CD4-positive, alpha-beta T cell treated with Interleukin-4 for 1 hour (primary cell): ENCODE data around the gene RBFOX1.
"Not testable (repeated sequence)": the region's sequence is repeated elsewhere in the genome, so short reads cannot be mapped to it uniquely, and the experiment has no call there.

Experiments
- DNase-seq, 2 donors: peaks; one replicate each; pipeline ENCODE4 v3.0.0-alpha.2; 2020 to 2022

The RBFOX1 gene

DNA sequence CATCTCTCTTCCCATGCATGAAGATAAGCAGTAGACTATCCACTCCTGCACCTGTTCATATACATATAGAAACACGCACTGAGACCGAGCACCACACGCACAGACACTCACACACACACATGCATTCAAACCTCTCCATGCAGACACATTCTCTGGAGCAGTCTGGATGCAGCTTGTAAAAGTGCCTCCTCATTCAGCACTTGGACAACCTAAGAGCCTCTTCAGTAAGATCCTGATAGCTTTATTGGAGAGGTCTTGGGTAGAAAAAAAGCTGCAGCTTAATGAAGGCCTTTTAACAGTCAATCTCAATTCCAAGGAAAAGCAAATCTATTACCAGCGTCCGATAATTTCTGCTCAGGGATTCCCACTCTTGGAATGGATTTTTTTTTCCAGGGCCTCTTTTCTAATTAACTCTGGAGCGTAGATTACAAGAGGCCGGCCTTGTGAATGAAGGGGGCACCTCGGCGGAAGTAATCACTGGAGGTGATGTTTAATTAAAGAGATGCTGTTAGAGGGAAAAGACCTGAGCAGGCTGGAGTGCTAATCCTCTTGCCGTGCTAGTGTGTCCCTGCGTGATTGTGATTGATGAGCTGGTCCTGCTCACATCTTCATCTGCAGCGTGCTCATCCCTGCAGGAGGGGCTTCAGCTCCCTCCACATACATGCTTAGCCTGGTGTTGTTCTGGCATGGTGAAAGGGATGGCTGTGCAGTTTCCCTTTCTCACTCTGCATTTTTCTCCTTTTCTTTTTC lies 155.1 kb downstream of the RBFOX1 start:
- no peak for DNase-seq

DNA sequence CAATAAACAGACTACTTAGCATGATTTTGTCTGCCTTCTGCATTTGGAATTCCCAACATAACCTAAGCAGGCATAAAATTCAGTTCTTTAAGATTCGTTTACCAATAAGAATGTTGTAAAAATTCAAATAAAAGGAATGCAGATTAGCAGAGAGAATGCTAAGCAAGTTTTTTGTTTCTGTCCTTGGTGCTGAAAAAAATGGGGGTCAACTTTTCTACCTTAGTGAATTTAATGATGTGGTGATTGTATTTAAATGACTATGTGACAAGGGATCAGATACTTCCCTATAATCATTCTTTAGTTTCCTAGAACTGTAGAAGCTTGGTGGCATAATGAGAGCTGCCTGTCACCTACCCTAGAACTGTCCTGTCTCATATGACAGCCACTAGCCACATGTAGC lies 159.5 kb downstream of the RBFOX1 start:
- DNase-seq = no peak

DNA sequence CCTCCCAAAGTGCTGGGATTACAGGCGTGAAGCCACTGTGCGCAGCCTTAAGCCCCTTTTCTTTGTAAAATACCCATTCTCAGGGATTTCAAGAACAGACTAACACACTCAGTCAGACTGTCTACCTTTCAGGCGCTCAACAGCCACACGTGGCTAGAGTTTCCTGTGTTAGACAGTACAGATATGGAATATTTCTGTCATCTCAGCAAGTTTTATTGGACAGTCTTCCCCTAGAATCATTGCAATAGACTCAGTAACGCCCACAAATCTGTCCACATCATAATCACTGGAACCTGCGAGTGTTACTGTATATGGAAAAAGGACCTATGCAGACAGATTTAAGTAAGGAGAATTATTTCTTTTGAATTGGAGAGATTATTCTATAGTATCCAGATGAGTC lies 160.5 kb downstream of the RBFOX1 start:
- DNase-seq = no peak

DNA sequence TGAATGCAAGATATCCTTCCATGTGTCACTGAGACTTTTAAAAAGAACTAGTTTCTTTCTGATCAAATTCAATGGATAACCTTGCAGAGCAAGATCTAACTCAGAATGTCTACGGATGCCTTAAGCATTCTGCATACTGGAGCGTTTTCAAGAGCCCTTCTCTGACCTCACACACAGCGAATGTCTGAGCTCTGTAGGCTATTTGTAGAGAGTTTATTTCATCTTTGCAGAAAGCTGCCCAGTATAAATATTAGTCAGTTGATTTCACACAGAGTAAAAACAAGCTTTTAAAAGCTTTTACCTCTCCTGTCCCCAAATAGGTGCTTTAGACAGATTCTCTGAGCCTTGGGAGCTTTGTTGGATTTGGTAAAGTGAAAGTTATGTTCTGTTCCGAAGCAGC lies 165.0 kb downstream of the RBFOX1 start:
- DNase-seq = no peak

DNA sequence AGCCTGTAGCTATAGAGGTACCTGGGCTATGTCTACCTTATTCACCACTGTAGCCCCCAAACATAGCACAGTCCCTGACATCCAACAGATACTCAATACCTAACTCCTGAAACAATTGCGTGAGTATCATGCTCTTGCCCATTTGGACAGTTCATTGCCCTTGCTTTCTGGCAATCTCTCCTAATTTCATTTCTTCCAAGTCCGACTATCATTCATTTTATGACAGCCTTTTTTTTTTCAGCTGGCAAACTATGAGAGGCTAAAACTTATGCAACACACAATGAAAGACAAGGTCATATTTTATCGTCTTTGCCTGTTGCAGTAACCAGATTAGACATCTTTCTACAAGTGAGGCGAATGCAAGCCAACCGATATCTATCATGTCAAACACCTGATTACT lies 169.2 kb downstream of the RBFOX1 start:
- DNase-seq = no peak

DNA sequence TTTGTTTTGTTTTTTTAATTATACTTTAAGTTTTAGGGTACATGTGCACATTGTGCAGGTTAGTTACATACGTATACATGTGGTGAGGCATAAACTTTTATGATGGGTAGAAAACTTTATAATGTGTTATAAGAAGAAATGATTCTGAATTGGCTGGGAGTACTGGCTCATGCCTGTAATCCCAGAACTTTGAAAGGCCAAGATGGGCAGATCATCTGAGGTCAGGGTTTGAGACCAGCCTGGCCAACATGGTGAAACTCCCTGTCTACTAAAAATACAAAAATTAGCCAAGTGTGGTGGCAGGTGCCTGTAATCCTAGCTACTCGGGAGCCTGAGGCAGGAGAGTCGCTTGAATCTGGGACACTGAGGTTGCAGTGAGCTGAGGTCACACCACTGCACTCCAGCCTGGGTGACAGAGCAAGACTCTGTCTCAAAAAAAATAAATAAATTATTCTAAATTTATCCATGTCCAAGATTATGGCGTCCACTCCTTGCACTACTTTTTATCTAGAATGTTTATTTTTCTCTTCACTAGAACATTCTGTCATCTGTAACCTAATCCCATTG lies 170.0 kb downstream of the RBFOX1 start:
- DNase-seq = not testable (repeated sequence)

DNA sequence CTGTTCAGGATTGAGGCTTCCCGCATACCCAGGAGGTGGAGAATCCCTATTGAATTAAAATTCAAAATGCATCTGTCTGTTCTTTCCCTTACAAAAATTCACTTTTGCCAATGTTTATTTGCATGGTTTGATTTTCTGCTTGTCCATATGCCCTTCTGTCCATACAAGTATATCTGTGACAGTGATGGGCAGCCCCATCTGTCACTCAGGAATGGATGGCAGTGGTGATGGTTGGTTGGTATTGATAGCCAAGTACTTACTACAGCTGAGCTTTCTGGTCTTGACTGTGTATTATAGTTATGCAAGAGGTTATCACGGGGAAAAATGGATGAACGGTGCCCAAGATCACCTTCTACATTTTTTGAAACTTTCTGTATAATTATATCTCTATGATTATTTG lies 171.0 kb downstream of the RBFOX1 start:
- DNase-seq = no peak

DNA sequence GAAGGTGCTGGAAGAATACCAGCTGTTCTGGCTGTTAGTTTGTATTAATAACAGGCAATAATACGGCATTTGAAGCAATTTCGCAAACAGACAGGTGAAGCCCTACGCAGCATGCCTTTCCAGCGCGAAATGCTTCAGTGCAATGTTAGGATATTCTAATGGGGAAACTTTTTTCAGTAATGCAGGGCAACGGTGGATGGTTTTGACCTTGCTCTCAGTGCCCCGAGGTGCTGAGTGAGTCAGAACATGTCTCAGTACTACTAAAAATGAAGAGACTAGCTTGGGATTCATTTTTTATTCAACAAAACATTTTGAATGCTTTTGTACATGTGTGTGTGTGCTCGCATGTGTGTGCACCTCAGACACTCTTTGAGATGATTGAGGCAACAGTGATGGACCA lies 172.2 kb downstream of the RBFOX1 start:
- DNase-seq = no peak

DNA sequence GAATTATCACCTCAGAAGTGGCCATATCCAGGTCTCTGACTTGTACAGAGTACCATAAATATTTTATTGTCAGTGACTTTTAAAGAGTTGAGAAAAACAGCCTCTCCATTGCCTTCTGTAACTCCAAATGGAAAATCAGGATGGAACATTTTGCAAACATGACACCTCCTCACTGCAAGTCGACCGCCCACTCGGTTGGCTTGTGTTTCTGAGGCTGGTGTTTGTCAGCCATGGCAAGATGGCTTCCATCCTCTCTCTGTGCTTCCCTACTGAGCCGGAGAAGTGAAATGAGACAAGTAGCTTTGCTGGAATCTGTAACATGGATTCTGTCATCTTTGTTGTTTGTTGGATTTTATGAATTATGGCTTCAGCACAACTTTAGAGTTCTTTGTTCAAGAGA lies 172.8 kb downstream of the RBFOX1 start:
- no peak for DNase-seq

DNA sequence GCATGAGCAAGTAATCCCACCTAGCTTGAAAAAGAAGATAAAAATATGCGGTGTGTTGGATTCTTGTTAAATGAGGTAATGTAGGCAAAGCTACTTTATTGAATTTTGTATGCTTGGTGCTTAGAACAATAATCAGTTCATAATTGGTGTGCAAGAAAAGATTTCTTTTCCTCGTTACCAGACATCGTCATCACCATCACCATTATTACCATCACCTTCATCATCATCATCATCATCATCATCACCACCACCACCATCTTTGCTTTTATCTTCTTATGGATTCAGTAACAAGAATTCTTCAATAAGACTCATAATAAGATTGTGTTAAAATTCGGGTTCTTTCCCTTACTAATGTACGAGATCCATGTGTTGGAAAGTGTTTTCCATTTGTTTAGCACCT lies 173.7 kb downstream of the RBFOX1 start:
- no peak for DNase-seq

DNA sequence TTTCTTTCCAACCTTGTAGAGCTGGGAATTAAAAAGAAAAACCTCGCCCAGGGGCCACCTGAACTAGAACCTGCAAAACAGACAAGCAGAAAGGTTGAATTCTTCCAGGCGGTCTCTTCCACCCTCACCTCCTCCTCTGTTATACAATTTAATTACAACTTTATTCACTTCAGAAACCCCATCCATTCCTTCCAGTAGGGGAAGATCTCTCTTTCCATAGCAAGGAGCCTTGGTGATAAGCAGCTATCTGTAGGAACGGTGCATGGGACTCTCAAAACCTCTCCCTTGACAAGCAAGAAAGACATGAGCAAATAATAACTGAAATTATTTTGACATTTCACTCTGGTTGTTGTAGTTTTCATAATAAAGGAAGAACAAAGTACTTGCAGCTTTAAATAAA lies 176.0 kb downstream of the RBFOX1 start:
- no peak for DNase-seq

DNA sequence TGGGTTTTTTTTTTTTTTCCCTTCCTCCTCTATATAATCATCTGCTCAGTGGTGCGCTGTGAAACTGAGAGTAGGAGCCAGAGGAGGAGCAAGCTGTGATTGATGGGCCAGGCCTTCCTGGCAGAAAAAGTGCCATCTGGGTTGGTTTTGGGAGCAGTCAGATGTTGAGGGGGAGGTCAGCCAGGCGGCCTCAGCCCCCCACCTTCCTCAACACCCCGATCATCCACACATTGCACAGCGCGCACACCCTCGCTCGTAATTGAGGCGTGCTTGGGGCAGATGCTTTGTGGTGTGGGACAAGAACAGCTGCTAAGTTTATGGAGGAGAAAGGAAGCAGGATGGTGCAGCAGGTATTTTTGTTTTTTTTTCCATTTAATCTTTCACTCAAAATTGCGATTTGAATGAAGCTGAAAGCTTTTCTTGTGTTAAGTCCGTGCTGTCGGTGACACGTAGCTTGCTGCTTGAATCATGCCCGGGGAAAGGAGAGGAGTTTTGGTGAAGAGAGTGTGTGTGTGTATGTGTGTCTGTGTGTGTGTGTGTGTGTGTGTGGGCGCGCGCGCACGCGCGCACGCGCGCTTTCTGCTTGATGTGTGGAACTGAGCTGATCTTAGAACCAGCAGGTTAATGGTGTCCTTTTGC lies 177.4 kb downstream of the RBFOX1 start:
- DNase-seq = no peak

DNA sequence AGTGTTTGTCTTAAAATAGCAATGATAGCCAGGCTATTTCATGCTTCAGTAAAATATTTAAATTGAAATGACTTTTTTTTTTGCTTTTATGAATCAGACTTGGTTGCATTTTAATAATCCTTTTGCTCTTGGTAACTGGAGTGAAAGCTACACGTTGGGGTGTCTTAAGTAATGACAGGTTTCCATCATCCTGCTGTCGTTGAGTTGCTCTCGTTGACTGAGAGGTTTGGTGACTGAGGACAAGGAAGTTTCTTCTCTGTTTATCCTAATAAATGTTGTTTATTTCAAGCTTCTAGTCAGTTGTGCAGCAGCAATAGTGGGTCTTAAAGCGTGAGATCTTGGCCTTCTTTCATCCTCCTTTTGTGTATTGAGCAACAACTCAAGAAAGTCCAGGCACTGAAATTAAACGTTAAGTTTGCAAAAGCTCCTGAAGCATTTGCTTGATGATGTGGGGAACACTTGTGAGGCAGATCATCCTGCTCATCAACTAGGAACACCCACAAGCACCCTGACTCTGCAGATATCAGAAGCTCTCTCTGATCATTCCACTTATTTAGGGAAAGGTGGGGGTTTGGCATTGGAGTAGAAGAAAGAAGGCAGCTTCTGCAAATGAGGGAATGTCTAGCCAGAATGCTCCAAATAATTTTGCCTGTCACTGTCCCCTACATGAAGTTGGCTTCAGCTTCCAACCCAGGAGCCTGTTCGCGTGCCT lies 179.1 kb downstream of the RBFOX1 start:
- DNase-seq = no peak

DNA sequence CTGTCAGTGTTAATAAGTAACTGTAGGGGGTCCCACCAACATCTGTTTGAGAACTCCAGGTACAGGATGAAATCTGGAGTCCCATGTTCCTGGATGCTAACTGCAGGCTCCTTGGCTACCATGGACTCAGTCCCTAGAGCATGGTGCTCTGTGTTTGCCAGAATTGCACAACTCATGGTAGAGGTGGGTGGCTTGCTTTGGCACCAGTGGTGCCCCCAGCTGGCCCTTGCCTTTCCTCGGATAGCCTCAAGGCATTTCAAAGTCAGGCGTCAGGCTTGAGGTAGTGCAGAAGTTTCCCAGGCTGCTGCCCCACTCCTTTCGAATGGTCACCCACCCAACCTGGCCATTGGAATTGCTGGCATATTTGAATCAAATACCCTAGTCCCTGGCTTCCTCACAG lies 179.9 kb downstream of the RBFOX1 start:
- DNase-seq = no peak

DNA sequence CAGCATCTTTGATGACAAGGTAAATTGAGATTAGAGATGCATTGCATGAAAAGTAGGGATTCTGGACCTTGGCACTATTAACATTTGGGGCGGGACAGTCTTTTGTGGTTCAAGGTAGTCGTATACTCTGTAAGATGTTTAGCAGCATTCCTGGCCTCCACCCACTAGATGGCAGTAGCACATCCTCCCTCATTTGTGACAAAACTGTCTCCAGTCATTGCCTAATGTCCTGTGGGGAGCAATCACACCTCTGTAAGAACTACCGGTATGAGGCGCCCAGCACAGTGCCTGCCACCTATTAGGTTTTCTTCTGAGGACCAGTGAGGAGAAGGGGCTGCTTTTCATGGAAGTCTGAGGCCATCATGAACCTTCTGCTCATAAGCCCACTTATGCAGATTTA lies 180.8 kb downstream of the RBFOX1 start:
- no peak for DNase-seq

DNA sequence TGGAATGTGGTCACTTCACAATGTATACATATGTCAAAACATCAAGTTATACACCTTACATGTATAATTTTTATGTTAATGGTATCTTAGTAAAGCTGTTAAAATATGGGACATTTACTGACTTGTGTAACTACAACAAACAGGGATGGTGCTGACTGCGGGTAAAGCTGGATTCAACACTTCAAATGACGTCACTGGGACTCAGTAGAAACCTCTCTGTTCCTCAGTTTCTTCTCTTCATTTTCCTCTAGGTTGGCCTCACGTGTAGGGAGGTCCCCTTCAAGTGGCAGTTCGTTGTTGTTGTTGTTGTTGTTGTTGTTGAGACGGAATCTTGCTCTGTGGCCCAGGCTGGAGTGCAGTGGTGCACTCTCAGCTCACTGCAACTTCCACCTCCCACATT lies 182.9 kb downstream of the RBFOX1 start:
- no peak for DNase-seq

DNA sequence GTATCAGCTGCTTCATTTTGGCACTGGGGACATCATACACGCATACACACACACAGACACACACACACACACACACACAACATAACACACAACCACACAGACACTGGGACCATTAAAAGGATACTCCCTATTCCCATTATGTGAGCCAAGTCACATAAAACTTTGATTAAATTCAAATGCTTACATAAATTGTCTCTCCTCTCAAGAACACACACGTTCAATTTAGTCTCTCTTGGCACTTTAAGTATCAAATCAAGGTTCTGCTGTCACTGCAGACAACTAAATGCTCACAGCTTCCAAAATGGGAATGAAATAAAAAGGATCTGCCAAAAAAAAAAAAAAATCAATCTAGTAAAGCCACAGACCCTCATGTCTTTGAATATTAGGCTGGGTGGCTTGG lies 184.9 kb downstream of the RBFOX1 start:
- DNase-seq = no peak

DNA sequence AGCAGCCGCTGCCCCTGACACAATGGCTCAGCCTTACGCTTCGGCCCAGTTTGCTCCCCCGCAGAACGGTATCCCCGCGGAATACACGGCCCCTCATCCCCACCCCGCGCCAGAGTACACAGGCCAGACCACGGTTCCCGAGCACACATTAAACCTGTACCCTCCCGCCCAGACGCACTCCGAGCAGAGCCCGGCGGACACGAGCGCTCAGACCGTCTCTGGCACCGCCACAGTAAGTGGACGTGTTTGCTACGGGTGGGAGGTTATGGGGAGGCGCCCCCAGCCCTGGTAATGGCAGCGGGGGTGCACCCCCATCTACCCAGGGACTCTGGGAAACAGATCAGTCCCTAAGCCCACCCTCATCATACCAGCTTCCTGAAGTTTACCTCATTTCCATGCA lies 185.5 kb downstream of the RBFOX1 start:
- DNase-seq = no peak

DNA sequence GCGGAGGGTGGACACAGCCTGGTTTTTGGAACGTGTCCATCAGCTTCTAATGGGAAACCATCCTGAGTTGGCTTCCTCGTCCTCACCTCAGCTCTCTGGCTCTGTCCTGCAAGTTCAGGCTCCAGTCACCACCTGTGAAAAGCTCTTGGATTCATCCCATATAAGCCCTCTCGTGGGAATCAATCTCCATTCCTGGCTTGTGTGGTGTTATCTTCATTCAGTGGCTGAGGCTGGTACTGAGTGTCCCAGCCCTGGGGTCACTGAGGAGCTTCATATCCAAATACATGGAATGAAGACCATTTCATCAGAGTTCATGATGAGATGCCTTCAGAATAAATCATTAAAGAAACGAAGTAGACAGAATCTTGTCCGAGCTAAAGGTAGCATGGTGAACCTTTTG lies 189.2 kb downstream of the RBFOX1 start:
- DNase-seq = no peak

DNA sequence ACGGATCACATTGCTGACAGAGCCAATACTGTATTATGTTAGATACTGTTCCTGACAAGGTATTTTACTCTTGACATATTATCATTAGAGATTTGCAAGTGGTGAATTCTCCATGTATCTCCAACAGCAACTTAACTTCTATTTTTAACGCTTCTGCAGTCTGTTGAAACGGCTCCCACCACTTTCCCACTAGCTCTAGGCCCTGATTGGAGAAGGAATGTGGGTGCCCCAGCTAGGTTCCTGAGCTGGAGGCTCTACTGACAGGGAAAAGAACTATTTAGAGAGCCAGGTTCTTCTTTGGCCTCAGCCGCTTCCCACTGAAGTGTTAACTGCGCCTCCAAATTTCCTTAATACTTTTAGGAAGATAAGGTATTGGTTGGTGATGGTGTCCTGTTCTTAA lies 191.8 kb downstream of the RBFOX1 start:
- no peak for DNase-seq

DNA sequence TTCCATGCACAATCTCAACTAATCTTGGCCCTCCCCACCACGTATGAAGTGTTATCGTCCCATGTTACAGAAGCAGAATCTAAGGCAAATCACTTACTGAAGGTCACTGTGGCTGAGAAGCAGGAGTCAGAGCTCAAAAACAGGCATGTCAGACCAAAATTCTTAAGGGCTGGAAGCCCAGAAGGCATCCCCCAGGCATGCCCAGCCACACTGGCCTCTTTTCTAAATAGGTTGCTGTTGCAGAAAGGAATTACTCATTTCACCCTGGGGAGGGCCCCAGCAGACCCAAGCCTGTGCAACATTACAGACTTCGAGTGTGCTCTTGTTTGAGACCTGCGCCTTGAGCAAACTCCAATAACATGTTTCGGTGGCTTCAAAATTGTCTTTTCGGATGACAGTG lies 194.1 kb downstream of the RBFOX1 start:
- DNase-seq = no peak

DNA sequence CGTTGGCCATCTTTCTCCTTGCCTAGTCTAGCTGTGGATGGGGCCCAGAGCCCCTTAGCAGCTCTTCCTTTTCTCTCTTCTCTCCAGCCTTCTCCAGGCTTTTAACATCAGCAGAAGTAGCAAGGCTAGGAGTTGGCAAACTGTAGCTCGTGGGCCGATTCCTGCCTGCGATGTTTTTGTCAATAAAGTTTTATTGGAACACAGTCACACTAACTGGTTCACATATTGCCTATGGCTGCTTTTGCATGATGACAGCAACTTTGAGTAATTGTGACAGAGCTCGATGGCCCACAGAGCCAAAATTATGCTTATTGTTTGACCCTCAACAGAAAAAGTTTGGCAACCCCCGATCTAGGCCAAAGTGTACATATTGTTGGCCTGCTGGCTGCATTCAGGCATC lies 199.9 kb downstream of the RBFOX1 start:
- DNase-seq = no peak

DNA sequence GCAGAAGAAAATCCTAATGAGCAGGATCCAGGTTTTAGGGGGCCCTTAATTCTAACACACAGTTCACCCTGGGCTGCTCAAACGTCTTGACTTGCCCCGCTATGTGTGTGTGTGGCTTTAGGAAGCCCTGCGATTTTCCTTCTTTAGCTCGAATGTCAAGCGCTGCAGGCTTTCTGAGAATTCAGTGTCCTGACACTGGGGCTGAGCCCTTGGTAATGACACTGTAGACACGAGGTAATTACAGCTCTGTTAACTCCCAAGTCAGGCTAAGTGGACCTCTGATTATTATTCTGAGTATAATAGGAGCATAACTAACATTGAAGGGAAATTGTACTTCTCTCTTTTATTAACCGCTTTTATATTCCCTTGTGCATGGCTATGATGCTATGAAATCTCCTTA lies 202.1 kb downstream of the RBFOX1 start:
- DNase-seq = no peak

DNA sequence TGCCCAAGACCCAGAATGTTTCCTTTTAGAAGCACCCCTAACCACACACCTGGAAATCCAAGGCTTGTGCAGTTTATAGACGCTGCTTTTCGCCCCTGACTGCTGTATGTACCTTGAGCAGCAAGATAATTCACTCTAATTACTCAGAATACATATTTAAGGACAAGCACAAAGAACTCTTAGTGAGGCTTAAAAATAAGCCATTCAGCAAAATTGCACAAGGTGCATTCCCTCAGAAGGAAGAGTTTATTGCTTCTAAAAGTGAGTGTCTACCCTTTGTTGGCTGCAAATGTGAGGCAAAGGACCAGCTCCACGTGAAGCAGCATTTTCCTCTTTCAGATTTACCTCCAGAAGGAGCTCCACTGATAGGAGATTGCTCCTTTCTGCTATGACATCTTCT lies 208.4 kb downstream of the RBFOX1 start:
- DNase-seq = no peak
